ENCODE results near the gene GAREM1. TPM values are rescaled to one million over a fixed set of nuclear protein-coding genes. Genes with fewer than 3 reads are reported as not detected.

GAREM1 gene
- total and polyA plus RNA-seq, 2 of the 8 experiments (the other 6 are each of a cell fraction or from before 2014, with no cell fraction given) = 3.6 to 9.2 TPM

DNA sequence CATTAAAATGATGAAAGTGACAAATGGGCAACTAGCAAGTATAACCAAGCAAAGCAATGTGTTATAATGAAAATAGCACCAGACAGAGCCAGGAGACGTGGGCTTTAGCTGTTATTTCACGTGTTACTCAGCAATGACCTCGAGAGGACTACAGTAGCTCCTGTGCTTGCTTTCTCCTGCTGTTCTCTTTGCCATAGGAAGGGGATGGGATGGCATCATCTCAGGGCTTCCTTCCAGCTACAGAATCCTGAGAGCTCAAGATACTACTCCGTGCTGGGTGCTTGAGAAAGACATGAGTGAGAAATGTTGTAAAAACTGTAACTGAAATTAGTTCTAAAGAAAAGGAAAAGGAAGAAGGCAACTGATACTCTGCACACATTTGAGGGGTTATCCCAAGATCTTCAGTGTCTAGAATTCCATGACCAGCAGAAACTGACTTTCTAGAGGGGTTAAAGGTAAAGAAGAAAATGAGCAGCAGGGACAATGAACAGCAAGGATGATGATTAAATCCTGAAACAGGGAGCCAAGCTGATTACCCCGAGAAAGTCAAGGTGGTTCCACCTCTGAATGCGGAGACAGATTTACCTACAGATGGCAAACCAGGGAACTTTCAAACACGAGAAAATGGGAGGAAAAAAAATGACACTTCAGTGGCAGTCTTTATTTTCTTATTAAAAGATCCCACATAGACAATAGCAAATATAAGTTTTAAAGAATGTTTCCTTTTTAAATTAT is 33.4 kb downstream of the GAREM1 start:
- no peak overlapping the region for H4K5ac ChIP-seq (ENCODE audit: insufficient read length, low read depth, low read length)
- no peaks in the 10 kb centered on the region for H4K20me1 ChIP-seq (replicated peaks in 1 of 2; ENCODE audit: control insufficient read depth in 1 of 2, insufficient read depth in 2 of 2, low read length in 2 of 2)
- H3K9ac ChIP-seq (replicated peaks in 1 of 4; ENCODE audit: extremely low read depth in 1 of 4, low read depth in 3 of 4, low read length in 3 of 4) = no peak overlapping the region
- H3K36me3 ChIP-seq (ENCODE audit: control insufficient read depth in 2 of 4, insufficient read depth in 4 of 4, low read length in 3 of 4) = no peaks in the 10 kb centered on the region
- no peak overlapping the region for H4K91ac ChIP-seq (replicated peaks; ENCODE audit: insufficient read length, low read length)
- H2BK5ac ChIP-seq (ENCODE audit: low read depth, low read length) = no peak overlapping the region
- no peak overlapping the region for H2BK20ac ChIP-seq (ENCODE audit: low read length)
- peaks cover 0 to 1% (median 0%) of the 10 kb centered on the region in 4 experiments; a peak in 1 of 7 replicates for H3K27me3 ChIP-seq (replicated peaks in 1 of 4; ENCODE audit: control insufficient read depth in 3 of 4, extremely low read depth in 1 of 4, insufficient read depth in 3 of 4, low read length in 3 of 4)
- H3K79me1 ChIP-seq (ENCODE audit: low read depth, low read length) = peaks cover 3% of the 10 kb centered on the region
- ChIA-PET POLR2A (ENCODE audit: partially characterized antibody) (no interaction called here), CTCF (ENCODE audit: partially characterized antibody) (interaction anchor here (0.6 to 1.6 kb wide), 10 partner anchors 9 to 279 kb away, joined by 3 to 6 read pairs (median 4); no protein-coding TSS in a partner anchor)
- H3K23me2 ChIP-seq (ENCODE audit: low read depth, low read length) = no peaks in the 10 kb centered on the region
- H3K9me3 ChIP-seq (ENCODE audit: insufficient read depth in 2 of 2, low read depth in 1 of 2, low read length in 1 of 2) = no peaks in the 10 kb centered on the region
- H4K8ac ChIP-seq (ENCODE audit: extremely low read depth, insufficient read depth, low read length) = no peak overlapping the region
- no peak overlapping the region for H3K4me2 ChIP-seq (ENCODE audit: insufficient read depth in 1 of 2, low read depth in 2 of 2, low read length in 2 of 2)
- FAIRE-seq = no peak
- peaks cover 0 to 28% of the 10 kb centered on the region in 2 experiments; a peak in 2 of 4 replicates for H3K79me2 ChIP-seq (ENCODE audit: control insufficient read depth in 1 of 2, insufficient read depth in 2 of 2, low read length in 2 of 2)
- H3K4me3 ChIP-seq (ENCODE audit: extremely low read depth in 1 of 4, insufficient read depth in 2 of 4, low read depth in 3 of 4, low read length in 4 of 4) = no peak overlapping the region
- no peak overlapping the region for H3K4ac ChIP-seq (replicated peaks; ENCODE audit: insufficient read length, low read depth, low read length)
- H3K56ac ChIP-seq (replicated peaks; ENCODE audit: insufficient read length, low read depth, low read length) = no peak overlapping the region
- no peak overlapping the region for H3K18ac ChIP-seq (ENCODE audit: extremely low read depth, low read length)
- DNase-seq (ENCODE audit: low read depth in 1 of 2, low spot score in 2 of 2) = no peak
- no peak overlapping the region for H2AFZ ChIP-seq (ENCODE audit: low read length)
- H3K27ac ChIP-seq (ENCODE audit: low read depth, low read length) = no peak overlapping the region
- H3K14ac ChIP-seq (ENCODE audit: insufficient read length) = no peak overlapping the region
- H3K23ac ChIP-seq (ENCODE audit: insufficient read length) = no peak overlapping the region
- H3K4me1 ChIP-seq (replicated peaks in 1 of 4; ENCODE audit: control insufficient read depth in 3 of 4, insufficient read depth in 4 of 4, low read length in 3 of 4) = peaks cover 0 to 2% (median 0%) of the 10 kb centered on the region in 4 experiments; a peak in 1 of 7 replicates
- no peak overlapping the region for H2BK15ac ChIP-seq (ENCODE audit: low read length)
- 85% methylated on average over 7 of the region's 7 CpGs; no CpG with 5 or more reads in 1 of the 2 experiments for WGBS, 2 experiments (ENCODE audit: extremely low coverage in 1 of 2, insufficient coverage in 1 of 2, insufficient read length in 1 of 2, insufficient replicate concordance in 2 of 2, low coverage in 1 of 2, low lambda C conversion rate in 2 of 2, missing lambda C conversion rate in 1 of 2)
- H2AK5ac ChIP-seq (ENCODE audit: low read depth, low read length) = no peak overlapping the region
- no peak overlapping the region for H2BK12ac ChIP-seq (ENCODE audit: low read depth, low read length)
- H2BK120ac ChIP-seq (replicated peaks; ENCODE audit: low read depth, low read length) = no peak overlapping the region
- TF ChIP-seq POU5F1 (IDR thresholded peaks at IDR 0.05; ENCODE audit: low read depth, low read length) (no peak), KDM4A (IDR thresholded peaks at IDR 0.05; ENCODE audit: low read depth, low read length, severe bottlenecking) (no peak), BRCA1 (IDR thresholded peaks at IDR 0.05; ENCODE audit: low read depth, low read length) (no peak), KDM5A (IDR thresholded peaks at IDR 0.05; ENCODE audit: low read length) (no peak), TAF7 (optimal IDR thresholded peaks at IDR 0.05; ENCODE audit: borderline replicate concordance, low read depth, low read length) (no peak), BCL11A (IDR thresholded peaks at IDR 0.05; ENCODE audit: low read depth in 2 of 2, low read length in 2 of 2) (no peak), HDAC6 (IDR thresholded peaks at IDR 0.05; ENCODE audit: low read depth, low read length) (no peak), EGR1 (IDR thresholded peaks at IDR 0.05; ENCODE audit: borderline replicate concordance, low read depth, low read length) (no peak), TCF12 (IDR thresholded peaks at IDR 0.05; ENCODE audit: low read depth, low read length) (no peak), RXRA (IDR thresholded peaks at IDR 0.05; ENCODE audit: insufficient read depth, low read depth, low read length) (no peak)

Measured in H1 (cell line).